ENCODE measurements around the gene MMP14. TPM values are rescaled to one million over a fixed set of nuclear protein-coding genes. Genes with fewer than 3 reads are reported as not detected.

The MMP14 gene
- total RNA-seq, 3 donors from 2014 or later = 0.76 to 1.6 (median 1.2) TPM

- DNase-seq (no peak), ATAC-seq (no peak)
- Mint-ChIP-seq H3K36me3 (ENCODE audit: insufficient read depth) (peaks cover 24% of the 10 kb centered on the region), H3K4me1 (ENCODE audit: low read depth) (peaks cover 35% of the 10 kb centered on the region), H3K9me3 (no peaks in the 10 kb centered on the region), H3K27me3 (ENCODE audit: low read depth) (no peaks in the 10 kb centered on the region), H3K4me3 (no peak overlapping the region)
Measured at GRCh38 chr14:22875003-22875747, 38.8 kb downstream of the MMP14 start.

GRCh38 chr14:22875748-22876319 is 39.4 kb downstream of the MMP14 start:
- ATAC-seq (no peak), DNase-seq (no peak)
- H3K27me3 Mint-ChIP-seq (ENCODE audit: low read depth) = no peaks in the 10 kb centered on the region
- H3K36me3 Mint-ChIP-seq (ENCODE audit: insufficient read depth) = peaks cover 24% of the 10 kb centered on the region
- H3K4me3 Mint-ChIP-seq = no peak overlapping the region
- H3K4me1 Mint-ChIP-seq (ENCODE audit: low read depth) = peaks cover 29% of the 10 kb centered on the region
- no peaks in the 10 kb centered on the region for H3K9me3 Mint-ChIP-seq

- peaks cover 24% of the 10 kb centered on the region for H3K36me3 Mint-ChIP-seq (ENCODE audit: insufficient read depth)
- ATAC-seq = no peak
- no peaks in the 10 kb centered on the region for H3K27me3 Mint-ChIP-seq (ENCODE audit: low read depth)
Measured at GRCh38 chr14:22877000-22877501, 40.7 kb downstream of the MMP14 start.

GRCh38 chr14:22878271-22879246 is 42.2 kb downstream of the MMP14 start:
- Mint-ChIP-seq H3K9me3 (no peaks in the 10 kb centered on the region), H3K36me3 (ENCODE audit: insufficient read depth) (peaks cover 20% of the 10 kb centered on the region), H3K4me1 (ENCODE audit: low read depth) (peaks cover 22% of the 10 kb centered on the region), H3K27me3 (ENCODE audit: low read depth) (no peaks in the 10 kb centered on the region), H3K4me3 (no peak overlapping the region)
- ATAC-seq = no peak
- DNase-seq = no peak

More at GRCh38 chr14:22877000-22877501, 40.7 kb downstream of the MMP14 start:
- Mint-ChIP-seq H3K9me3 (no peaks in the 10 kb centered on the region), H3K4me3 (no peak overlapping the region), H3K4me1 (ENCODE audit: low read depth) (peaks cover 28% of the 10 kb centered on the region)
- no peak for DNase-seq

DNA sequence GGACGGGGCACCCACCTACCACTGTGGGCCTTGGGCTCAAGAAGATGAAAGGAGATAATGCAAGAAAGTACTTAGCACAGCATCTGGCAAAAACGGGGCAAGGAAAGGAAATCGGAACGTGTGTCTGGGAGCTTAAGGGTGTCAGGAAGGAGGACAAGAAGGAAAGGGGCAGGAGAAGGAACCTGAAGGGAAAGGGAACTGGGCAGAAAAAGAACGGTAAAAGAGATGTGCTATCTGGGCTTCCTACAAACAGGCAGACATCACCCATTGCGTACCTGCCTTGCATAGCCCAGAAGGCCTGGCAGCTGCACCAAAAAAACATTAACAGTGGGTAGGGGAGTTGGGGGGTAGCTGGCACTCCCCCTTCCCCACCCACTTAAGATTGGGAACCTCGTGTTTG is 45.7 kb downstream of the MMP14 start:
- H3K36me3 Mint-ChIP-seq (ENCODE audit: insufficient read depth) = peaks cover 8% of the 10 kb centered on the region

GRCh38 chr14:22882529-22883172 is 46.3 kb downstream of the MMP14 start:
- Mint-ChIP-seq H3K9me3 (no peaks in the 10 kb centered on the region), H3K4me3 (no peak overlapping the region), H3K36me3 (ENCODE audit: insufficient read depth) (peaks cover 8% of the 10 kb centered on the region), H3K4me1 (ENCODE audit: low read depth) (peaks cover 34% of the 10 kb centered on the region), H3K27me3 (ENCODE audit: low read depth) (no peaks in the 10 kb centered on the region)
- DNase-seq (peak; percentile 63), ATAC-seq (peak in 1 of 2 donors; percentile 5)

More for the DNA sequence above, 45.7 kb downstream of the MMP14 start:
- ATAC-seq (no peak), DNase-seq (no peak)
- no peaks in the 10 kb centered on the region for H3K27me3 Mint-ChIP-seq (ENCODE audit: low read depth)
- peaks cover 28% of the 10 kb centered on the region for H3K4me1 Mint-ChIP-seq (ENCODE audit: low read depth)
- H3K4me3 Mint-ChIP-seq = no peak overlapping the region
- H3K9me3 Mint-ChIP-seq = no peaks in the 10 kb centered on the region

DNA sequence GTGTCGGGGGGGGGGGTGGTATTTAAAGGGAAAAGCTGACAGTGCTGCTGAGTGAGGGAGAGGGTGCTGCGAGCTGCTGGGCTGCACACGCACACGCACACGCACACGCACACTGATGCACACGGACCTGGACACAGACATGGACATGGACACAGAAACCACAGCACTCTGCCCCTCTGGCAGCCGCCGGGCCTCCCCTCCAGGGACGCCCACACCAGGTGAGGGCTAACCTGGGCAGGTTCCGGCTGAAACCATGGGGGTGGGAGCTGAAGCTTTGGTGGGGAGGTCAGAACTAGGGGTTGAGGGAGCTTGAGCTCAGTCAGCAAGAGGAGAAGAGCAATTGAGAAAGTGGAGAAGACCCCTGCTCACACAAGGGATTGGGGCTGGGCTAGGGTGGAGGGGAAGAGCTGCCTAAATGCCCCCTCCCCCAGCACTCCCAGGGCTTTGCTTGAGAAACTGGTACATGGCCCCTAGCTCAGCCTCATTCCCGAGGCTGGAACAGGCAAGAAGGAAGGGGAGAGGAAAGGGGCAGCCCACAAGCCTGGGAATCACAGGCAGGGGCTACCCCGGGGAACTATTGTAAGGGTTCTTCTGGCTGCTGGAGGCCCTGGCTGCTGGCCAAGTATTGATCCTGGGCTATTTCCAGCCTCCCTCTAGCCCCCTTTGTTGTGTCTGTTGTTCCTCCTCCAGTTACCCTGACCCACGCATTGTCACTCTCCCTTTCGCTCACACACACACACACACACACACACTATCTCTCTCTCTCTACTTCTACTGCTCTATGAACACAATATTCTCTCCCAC is 47.0 kb downstream of the MMP14 start, which contains the start of gene REM2:
Gene REM2, plus strand, starts transcription at position 50 of the 804 bp plus-strand sequence. Its CDS starts 66 bp downstream, at position 116.
- H3K9me3 Mint-ChIP-seq = no peaks in the 10 kb centered on the region
- H3K4me1 Mint-ChIP-seq (ENCODE audit: low read depth) = peaks cover 41% of the 10 kb centered on the region
- ATAC-seq (no peak), DNase-seq (no peak)
- H3K27me3 Mint-ChIP-seq (ENCODE audit: low read depth) = no peaks in the 10 kb centered on the region
- peaks cover 2% of the 10 kb centered on the region for H3K36me3 Mint-ChIP-seq (ENCODE audit: insufficient read depth)
- no peak within 1 kb of the TSS for H3K4me3 Mint-ChIP-seq

GRCh38 chr14:22884076-22884737 is 47.8 kb downstream of the MMP14 start:
- no peaks in the 10 kb centered on the region for H3K27me3 Mint-ChIP-seq (ENCODE audit: low read depth)
- no peak overlapping the region for H3K4me3 Mint-ChIP-seq
- no peaks in the 10 kb centered on the region for H3K36me3 Mint-ChIP-seq (ENCODE audit: insufficient read depth)
- no peak for DNase-seq
- no peak for ATAC-seq
- H3K9me3 Mint-ChIP-seq = no peaks in the 10 kb centered on the region
- peaks cover 45% of the 10 kb centered on the region for H3K4me1 Mint-ChIP-seq (ENCODE audit: low read depth)

DNA sequence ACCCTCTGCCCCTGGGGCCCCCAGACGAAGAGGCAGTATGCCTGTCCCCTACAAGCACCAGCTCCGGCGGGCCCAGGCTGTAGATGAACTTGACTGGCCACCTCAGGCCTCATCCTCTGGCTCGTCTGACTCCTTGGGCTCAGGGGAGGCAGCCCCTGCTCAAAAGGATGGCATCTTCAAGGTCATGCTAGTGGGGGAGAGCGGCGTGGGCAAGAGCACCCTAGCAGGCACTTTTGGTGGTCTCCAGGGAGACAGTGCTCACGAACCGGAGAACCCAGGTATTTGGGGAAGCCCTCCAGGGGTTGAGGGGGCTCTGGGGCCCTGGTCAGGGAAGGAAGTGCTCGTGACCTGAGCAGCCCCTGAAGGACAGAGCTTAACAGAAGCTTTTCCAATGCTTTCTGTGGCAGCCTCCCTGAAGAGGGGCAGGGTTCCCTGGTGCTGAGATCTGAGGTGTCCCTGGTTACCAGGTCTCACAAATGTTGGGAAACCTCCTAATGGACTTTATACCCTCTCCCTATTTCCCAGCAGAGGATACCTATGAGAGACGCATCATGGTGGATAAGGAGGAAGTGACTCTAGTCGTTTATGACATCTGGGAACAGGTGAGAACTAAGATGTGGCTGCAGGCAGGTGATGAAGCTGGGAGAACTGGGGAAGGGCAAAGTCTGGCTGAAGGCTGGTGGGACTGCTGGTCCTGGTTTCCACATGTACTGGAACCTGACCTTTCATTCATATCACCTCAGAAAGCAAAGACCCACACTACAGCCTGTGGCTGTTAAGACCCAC is 48.5 kb downstream of the MMP14 start:
- ATAC-seq = no peak
- Mint-ChIP-seq H3K9me3 (no peaks in the 10 kb centered on the region), H3K4me1 (ENCODE audit: low read depth) (peaks cover 50% of the 10 kb centered on the region), H3K27me3 (ENCODE audit: low read depth) (no peaks in the 10 kb centered on the region), H3K36me3 (ENCODE audit: insufficient read depth) (peaks cover under 1% of the 10 kb centered on the region), H3K4me3 (no peak overlapping the region)
- no peak for DNase-seq

GRCh38 chr14:22885975-22886374 is 49.6 kb downstream of the MMP14 start:
- peak overlapping the region; percentile 67 for H3K4me3 Mint-ChIP-seq
- peaks cover 57% of the 10 kb centered on the region for H3K4me1 Mint-ChIP-seq (ENCODE audit: low read depth)
- no peaks in the 10 kb centered on the region for H3K27me3 Mint-ChIP-seq (ENCODE audit: low read depth)
- H3K36me3 Mint-ChIP-seq (ENCODE audit: insufficient read depth) = peaks cover 2% of the 10 kb centered on the region
- DNase-seq (no peak), ATAC-seq (no peak)
- no peaks in the 10 kb centered on the region for H3K9me3 Mint-ChIP-seq

DNA sequence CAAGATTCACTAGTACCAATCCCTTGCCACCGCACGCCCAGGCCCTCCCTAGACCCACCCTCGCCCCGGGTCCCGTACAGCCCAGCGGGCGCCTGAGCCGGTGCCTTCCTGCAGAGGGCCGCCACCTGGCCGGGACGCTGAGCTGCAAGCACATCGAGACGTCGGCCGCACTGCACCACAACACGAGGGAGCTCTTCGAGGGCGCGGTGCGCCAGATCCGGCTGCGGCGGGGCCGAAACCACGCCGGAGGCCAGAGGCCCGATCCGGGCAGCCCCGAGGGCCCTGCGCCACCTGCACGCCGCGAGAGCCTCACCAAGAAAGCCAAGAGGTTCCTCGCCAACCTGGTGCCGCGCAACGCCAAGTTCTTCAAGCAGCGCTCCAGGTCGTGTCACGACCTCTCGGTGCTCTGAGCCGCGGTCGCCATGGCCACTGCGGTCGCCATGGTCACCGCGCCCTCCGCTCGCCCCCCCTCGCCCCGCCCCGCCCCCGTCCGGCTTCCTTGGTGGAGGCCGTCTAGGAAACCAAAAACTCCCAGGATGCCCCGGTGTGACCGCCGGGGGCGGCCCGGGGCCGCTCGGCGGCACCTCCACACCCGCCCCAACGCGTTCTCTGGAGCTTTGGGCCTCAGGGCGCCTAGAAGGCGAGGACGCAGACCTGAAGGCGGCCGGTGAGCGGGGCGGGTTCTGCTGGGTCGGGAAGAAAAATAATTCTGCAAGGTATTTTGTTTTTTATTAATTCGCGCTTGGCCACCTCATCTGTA is 50.3 kb downstream of the MMP14 start:
- Mint-ChIP-seq H3K4me1 (ENCODE audit: low read depth) (peaks cover 56% of the 10 kb centered on the region), H3K36me3 (ENCODE audit: insufficient read depth) (peaks cover 2% of the 10 kb centered on the region), H3K4me3 (peak overlapping the region; percentile 79), H3K9me3 (no peaks in the 10 kb centered on the region), H3K27me3 (ENCODE audit: low read depth) (no peaks in the 10 kb centered on the region)
- ATAC-seq = peak; percentile 64 to 66
- peak; percentile 65 for DNase-seq
